GM21528 (cell line): ENCODE measurements around the gene TNFRSF13B.
"Not testable (repeated sequence)": the region's sequence is repeated elsewhere in the genome, so short reads cannot be mapped to it uniquely, and the experiment has no call there.

Source experiments
- ATAC-seq: cut with Tn5 transposase; IDR thresholded peaks from one replicate; pipeline ENCODE4 v1.9.1; 2021; ENCODE audit warnings: mild to moderate bottlenecking, moderate library complexity; ENCODE audit not compliant: unreplicated experiment, low FRiP score

The TNFRSF13B gene

DNA sequence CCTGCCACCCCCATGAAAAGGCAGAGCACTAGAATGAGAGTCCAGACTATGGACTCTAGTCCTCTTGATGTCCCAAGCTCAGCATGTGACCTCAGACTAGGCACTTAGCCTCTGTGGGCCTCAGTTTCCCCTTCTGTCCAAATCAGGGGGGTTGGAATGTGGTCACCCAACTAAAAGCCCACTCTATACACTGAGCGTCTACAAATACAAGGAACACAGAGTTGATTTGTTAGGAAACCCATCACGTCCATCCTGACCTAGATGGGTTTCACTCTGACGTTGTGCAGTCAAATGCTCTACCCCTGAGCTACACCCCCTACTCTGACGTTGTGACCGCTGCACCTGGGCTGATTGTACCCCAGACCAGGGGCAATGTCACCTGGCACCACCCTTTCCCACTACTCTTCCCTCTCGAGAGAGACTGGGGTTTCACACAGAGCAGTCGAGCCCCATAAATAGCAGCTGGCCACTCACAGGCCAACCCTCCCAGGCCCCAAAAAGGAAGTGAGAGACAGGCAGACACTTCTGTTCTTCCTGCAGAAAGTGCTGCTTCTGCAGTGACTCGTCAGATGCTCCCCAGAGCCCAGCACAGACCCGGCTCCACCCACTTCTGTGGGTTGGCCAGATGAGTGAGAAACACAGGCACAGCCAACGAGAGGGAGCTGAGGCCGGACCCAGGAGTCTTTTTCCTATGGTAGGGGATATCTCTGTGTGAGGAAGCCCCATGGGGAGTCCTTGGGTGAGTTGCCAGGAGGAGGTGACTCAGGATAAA lies 16.1 kb upstream of the TNFRSF13B start:
- ATAC-seq: peak; percentile 66

DNA sequence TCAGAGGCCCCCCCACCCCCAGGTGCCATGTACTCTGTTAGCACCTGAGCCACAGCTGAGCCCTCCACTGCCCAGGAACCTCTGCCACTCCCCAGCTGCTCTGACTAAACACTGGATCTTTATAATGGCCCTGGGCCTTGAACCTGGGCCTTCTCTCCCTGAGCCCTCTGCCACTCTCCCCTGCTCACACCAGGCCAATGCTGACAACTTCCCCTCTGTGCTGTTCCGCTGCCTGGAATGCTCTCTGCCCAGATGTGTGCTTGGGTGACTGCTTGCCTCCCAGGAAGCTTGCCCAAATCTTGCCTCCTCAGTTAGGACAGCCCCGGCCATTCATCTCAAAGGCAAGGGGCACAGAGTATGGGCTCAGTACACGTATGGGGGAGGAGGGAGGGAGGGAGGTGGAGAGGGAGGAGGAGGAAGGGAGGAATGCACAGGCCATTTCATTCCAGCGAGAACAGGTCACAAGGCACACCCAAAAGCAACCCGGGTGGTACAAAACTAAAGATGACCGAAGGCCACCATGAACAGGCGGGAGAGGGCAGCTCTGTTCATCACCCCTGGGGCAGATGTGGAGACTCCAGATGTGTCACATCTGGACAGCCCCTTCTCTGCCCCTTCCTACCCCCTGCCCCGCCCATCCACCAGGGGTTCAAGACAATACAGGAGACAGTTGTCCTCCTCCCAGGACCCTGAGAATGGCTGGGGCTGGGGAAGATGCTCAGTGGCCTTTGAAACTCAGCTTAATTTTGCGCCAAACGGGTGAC lies 15.3 kb upstream of the TNFRSF13B start:
- no peak for ATAC-seq

DNA sequence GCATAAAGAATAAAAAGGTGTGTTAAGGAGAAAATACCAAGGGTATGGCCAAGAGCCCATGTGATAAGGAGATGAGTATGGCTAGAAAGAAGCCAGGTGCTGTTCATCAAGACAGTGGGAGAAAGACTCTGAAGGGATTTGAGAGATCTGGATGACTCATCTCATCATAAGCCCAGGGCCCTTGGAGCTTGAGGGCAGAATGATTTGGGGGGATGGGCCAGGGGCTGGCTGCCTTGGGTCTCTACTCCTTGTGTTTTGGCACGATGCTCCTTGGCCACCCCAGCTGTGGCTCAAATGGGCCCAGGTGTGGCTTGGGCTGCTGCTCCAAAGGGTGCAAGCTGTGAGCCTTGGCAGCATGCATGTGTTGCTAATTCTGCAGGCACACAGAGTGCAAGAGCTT lies 14.5 kb upstream of the TNFRSF13B start:
- ATAC-seq: no peak

DNA sequence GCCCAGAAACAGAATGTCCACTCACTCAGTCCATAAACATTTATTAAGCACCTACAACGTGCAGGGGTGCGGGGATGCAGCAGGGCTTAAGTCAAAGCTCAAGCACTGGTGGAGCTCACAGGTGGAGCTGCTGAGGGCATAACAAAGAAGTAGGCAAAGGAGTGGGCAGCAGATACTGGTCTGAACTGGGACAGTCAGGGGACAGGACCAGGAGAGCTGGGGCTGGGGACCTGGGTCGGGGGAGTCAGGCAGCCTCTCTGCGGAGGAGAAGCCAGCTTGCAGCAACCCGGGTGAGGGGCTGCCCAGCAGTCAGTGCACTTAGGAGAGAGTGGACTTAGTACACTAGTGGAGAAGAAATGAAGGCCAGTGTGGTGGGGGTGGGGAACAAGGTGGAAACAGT lies 10.0 kb upstream of the TNFRSF13B start:
- no peak for ATAC-seq

DNA sequence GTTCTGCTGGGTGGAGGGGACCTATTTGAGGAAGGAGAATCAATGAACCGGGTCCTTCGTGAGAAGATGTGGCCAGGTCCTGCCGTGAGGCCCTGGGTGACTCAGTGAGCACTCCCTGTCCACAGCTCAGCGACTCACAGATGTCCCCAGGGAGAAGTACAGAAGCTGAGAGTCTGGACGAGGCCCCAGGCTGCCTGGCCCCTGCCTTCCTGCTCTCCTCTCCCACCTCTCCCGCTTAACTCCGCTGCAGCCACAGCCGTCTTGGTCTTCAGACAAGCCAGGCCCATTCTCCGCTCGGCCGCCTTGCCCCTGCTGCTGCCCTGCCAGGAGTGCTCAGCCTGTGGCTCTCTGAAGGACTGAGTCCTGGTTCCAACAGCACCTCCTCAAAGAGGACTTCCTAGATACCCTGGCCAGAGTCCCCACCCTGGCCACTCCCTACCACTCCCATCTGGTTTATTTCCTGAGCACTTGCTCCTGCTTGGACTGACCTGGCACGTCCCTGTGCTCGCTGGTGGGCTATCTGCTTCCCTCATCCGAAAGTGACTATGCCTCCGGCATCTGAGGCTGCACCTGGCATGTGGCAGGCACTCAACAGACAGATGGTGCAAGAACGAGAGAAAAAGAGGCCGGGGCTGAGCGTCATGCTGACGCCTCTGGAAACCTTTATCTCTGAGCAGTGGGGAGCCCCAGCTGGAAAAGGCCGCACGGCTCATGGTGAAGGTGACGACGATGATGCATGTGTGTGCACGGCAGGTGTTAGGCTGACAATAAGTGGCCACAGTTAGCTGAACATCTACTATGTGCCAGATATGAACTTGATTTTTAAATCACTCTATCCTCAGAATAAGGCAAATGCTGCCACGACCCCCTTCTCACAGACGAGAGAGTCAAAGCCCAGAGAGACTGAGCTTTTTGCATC lies 9.2 kb upstream of the TNFRSF13B start:
- ATAC-seq: no peak

DNA sequence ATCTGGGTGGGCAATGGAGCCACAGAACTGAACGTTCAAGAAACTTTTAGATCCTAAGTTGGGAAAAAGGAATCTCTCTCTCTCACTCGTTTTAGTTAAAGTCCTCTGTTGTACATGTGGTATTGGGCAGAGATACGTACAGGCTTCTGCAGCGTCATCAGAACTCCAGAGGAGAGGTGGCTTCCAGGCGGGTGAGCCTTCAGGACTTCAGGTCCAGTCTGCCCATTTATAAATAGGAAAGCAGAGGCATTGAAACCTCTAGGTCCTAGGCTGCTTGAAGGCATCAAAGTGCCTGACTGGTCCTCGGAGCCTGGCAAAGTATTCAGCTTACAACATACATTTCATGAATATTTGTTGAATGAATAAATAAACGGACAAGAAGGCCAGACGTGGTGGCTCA lies 8.1 kb upstream of the TNFRSF13B start:
- no peak for ATAC-seq

DNA sequence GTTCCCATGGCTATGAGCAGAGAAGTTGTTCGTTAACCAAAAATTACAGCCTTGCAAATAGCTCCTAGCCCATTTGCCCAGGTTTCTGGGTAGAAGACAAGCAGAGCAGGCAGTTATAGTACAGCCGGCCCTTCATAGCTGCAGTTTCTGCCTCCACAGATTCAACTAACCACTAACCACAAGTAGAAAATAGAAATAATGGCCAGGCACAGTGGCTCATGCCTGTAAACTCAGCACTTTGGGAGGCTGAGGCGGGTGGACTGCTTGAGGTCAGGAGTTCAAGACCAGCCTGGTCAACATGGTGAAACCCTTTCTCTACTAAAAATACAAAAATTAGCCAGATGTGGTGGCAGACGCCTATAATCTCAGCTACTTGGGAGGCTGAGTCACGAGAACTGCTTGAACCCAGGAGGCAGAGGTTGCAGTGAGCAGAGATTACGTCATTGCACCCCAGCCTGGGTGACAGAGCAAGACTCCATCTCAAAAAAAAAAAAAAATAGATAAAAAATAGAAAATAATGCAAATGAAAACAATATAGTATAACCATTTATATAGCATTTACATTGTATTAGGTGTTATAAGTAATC lies 7.4 kb upstream of the TNFRSF13B start:
- ATAC-seq: not testable (repeated sequence)

DNA sequence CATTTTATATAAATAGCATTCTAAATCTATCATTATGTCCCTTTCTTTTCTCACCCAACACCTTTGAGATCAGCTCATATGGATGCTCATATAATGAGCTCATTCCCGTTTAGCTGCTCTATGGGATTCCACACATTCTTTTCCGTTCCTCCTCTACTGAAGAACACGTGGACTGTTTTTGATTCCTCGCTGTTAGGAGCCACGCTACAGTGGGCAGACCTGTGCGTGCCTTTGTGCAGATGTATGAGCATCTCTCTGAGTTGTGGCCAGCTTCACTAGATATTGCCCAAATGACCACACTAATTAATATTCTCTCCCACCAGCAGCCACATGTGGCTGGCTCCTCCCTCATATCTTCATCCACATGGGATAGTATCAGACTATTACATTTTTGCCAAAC lies 6.0 kb upstream of the TNFRSF13B start:
- ATAC-seq: no peak

DNA sequence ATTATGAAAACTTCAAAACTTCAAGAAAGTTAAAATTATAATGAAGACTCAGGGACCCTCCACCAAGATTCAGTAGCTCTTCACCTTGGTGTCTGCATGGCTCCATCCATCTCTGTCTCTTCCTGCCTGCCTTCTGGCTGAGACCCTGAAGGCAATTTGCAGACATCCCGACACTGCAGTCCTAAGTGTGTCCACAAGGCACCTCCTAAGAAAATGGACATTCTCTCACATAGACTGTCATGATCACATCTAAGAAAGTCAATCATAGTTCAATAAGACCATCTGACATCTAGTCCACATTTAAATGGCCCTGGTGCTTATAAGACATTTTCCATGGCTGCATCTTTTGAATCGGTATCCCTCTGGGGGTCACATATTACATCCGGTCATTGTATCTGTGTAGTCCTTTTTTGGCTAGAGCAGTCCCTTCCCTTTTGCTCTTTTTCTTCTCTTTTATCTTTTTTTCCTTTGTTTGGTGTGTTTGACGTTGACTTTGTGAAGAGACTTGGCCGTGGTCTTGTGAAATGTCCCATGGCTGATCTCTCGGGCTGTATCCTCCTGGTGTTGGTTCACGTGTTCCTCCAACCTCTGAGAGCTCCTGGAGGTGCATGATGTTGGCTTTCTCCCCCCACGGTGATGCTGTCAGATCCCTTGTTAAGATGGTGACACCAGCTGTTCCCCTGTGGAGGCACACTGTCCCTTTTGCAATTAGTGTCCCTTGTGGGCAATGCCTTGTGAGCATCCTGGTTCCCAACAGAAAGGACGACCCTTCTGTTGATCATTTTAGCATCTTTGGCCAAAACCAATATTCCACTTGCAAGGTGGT lies 5.0 kb upstream of the TNFRSF13B start:
- ATAC-seq: no peak

DNA sequence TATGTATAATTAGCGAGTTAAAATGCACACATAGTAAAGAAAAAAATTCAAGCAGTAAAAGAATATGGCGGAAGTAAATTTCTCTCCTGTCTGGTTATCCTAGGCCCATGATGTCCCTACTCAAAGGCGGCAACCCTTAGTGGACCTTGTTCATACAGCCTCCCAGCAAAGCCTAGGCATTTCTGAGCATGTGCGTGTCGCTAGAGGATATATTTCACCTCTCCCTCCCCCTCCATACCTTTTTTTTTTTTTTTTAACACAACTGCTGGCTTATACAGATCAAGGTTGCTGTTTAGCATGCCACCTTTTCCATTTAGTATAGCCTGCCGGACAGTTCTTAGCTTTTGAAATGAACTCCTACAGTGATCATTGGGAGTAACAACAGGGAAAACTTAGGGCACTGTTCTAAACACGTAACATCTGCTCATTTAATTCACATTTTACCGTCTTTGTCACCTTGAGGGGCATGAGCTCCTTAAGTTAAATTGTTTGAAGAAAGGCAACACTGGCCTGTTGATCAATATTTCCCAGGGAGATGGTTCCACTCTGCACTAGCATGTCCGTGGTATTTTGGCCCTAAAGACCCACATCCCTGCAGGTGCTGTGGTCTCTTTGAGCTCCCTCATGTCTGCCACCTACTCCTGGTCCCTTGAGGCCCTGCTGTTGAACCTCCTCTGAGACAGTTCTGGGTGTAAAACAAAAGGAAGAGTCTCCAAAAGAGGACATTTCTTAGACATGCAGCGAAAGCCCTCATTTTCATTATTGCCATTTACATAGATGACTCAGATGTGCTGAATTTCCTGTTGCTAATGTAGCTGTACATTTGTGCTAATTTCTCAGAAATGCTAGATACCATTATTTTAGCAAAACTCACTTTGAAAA lies 4.1 kb upstream of the TNFRSF13B start:
- no peak for ATAC-seq

DNA sequence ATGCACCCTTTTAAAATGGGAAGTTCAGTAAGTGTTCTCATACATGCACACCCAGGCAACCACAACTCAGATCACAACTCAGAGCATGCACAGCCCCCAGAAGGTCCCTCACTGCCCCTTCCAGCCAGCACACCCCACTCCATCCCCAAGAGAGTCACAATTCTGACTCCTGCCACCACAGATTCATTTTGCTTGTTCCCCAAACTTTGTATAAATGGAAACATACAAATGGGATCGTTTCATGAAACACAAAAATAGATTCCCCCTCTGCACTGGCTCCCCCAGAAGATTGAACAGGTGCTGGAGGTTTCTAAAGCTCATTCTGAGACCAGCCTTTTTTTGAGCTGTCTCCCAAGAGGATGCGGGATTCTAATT lies 3.3 kb upstream of the TNFRSF13B start:
- ATAC-seq: no peak

DNA sequence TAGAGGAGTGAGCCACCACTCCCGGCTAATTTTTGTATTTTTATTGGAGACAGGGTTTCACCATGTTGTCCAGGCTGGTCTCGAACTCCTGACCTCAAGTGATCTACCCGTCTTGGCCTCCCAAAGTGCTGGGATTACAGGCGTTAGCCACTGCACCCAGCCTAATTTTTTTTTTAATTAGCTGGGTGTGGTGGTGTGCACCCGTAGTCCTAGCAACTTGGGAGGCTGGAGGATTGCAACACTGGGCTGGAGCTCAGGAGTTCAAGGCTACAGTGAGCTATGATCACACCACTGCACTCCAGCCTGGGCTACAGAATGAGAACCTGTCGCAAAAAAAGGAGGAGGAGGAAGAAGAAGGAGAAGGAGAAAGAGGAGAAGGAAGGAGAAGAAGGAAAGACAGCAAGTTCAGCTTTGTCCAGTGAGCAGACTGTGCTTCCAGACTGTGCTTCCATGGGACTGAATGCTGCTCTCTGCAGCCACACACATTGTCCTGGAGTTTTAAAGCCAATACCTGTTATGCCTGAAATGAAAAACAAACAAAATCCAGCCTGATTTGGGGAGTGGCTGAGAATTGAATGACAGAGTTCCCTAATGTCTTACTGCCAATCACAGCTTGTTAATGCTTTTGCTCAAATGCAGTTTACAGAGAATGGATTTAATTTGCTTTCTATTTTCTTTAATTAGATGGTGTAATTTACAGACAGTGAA lies 2.8 kb upstream of the TNFRSF13B start:
- ATAC-seq: no peak

DNA sequence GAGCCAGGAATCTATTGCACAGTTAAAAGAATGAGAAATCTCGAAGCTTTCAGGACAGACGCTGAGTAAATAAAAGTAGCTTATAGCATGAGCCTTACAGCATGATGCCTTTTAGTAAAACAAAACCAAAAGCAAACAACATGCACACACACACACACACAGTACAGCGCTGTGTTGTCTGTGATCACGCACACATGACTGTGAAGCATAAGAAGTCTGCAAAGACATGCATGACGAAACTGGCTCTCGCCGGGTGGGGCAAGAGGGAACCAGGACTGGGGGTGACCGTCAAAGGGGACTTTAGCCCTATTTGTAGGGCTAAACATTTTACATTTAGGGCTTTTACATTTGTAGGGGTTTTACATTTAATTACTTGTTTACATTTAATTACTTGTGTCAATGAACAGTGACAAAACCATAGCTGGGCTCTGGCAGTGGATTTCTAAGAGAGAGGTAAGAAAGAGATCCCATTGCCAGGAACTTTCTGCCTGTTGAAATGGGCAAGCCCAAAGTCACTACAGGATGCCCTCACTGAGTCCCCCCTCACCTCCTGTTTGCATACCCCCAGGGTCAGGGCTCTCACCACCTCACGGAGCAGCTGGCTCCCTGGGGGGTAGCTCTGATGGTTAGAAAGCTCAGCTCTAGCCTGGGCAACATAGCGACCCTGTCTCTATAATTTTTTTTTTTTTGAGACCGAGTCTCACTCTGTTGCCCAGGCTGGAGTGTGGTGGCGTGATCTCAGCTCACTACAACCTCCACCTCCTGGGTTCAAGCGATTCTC lies 2.0 kb upstream of the TNFRSF13B start:
- no peak for ATAC-seq

DNA sequence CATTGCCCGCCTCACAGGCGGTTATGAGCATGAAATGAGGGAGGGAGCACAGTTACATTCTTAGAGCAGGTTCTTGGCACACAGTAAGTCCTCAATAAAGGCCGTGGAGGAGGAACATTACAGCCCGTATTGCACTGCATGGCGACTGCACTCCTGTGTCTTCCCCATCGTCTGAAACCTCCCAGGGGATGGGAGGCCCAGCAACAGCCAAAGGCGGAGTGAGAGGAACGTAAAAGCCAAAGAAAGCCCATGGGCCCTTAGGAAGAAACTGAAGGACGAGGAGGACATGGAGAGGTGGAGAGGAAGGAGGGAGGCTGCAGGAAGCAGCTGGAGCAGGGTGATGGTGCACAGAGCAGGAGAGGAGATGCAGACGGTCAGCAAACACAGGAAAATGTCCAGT lies 1.1 kb upstream of the TNFRSF13B start:
- ATAC-seq: not testable (repeated sequence)

DNA sequence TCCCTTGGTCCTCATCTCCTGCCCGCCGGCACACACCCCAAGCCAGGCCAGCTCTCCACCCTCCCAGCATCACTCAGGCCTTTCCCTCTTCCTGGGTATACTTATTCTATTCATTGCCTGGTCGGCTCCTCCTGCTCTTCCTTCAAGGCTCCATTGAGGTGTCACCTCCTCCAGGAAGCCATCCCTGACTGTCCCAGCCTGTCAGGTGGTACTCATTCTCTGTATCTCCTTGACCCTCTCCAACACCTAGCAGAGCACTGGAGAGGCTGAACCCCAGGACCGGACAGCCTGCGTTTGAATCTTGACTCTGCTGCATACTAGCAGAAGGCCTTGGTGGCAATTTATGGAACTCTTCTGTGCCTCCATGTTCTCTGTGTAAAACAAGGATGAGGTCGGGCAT lies 428 bp upstream of the TNFRSF13B start:
- no peak for ATAC-seq

DNA sequence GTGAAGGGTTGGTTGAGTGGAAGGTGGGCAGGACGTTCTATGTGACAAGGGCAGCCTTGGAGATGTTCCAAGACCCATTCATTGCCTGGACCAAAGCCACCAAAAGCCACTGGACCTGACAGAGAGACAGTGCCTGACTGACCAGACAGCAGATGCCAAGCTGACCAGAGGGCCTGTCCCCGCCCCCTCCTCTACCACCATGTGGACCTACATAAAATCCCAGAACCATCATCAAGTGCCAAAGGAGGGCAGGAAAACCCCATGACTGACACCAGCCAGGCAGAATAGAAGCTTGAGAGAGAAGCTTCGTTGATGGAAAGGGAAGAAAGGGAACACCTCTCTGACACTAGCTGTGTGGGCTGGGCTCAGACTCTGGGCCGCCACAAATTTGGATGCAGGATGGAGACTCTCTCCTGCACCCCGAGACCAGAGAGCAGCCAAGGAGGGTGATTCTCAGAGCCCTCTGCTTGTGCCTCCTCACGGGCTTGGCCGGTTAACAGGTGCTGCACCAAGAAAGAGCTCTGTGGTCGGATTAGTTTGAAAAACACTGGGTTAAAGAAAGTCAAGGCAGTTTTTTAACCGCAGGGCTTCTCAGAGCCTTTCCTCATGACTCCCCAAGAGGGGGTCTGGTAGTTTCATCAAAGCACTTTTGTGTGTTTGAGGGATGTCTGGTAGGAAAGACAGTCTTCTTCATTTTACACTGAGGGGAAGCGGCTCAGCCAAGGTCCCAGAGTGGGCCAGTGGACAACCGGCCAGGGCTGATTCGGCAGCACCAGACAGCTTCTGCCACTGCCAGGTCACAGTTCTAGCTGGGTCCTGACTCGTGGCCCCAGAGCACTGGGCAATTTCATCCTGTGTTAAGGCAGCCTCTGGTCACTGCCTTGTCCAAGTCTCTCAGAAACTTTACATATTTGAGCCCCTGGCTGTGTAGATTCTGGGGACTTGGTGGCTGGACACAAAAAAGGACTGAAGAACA lies 1.7 kb downstream of the TNFRSF13B start:
- ATAC-seq: peak; percentile 28
